Muscle of back (tissue), 11 donors: Measurements from ENCODE around the gene PDYN. TPM values are rescaled to one million over a fixed set of nuclear protein-coding genes. Genes with fewer than 3 reads are reported as not detected.
A peak's percentile ranks its signal among the peaks of the same experiment; 100 is the strongest.

ENCODE experiments used
- DNase-seq, 3 donors: peaks; one replicate each; pipeline versions ENCODE4 v3.0.0 to v3.0.0-alpha.2; 2013
- polyA plus RNA-seq, 10 donors: library from polyadenylated mRNA; unstranded; fragments of 120-200 nt; gene quantifications; one replicate each; pipeline ENCODE4 v1.2.1, GENCODE V29; 2013; ENCODE audit not compliant: insufficient read length in 10 of 10

The PDYN gene
- polyA plus RNA-seq, 10 donors, result not detected

DNA sequence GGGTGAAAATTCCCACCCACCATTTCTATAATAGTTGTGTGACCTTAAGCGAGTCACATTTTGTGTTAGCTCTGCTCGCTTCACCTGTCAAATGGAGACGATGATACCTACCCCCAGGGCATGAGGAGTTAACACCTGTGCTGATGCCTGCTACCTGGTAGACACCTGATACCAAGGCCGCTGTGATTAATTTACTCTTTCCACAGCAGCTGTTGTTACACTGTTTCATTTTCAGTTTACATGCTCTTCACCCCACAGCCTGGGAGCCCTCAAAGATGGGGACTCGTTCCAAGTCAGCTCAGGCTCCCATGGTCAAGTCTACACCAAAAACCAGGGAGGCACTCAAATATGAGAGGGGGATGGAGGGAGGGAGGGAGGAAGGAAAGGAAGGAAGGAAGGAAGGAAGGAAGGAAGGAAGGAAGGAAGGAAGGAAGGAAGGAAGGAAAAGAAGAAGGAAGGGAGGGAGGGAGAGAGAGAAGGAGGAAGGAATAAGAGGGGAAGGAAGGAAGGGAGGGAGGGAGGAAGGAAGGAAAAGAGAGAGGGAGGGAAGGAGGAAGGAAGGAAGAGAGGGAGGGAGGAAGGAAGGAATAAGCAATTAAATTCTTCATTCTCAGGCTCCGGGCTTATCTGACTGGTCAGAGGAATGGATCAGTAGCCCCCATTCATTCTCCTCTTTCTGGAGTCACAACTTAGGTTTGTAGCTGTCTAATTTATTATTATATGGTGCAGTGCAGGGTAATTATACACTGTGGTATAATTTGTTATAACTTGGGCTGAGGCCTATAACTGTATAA is 40.9 kb downstream of the PDYN start:
- no peak for DNase-seq

DNA sequence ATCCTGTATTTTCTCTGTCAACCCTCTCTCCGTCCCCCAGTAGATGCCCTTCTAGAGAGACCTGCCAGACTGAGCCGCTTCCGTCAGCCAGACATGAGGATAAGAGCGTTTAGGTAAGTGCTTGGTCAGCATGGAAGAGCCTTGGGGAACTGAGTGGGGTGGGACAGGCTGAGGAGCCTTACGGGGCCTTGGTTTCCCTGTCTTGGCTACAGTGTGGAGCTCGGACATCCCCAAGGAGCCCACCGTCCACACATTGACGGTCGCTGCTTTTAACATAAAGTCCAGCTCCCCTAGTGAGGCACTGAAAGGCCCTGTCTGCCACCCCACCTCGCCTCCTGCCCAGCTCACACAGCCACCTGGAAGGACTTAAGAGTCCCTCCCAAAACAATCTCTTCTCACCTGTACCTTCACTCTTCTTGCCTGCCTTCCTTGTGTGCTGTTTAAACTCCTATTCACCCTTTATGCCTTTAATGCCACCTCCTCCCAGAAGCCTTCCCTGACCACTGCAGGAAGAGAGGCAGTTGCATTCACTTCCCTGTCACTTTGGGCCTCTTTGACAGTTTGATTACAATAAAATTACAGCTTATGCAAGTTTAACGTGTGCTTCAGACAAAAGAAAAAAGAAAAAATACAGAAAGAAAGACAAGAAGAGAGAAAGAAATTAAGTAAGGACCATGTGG is 42.3 kb downstream of the PDYN start:
- DNase-seq, result no peak

DNA sequence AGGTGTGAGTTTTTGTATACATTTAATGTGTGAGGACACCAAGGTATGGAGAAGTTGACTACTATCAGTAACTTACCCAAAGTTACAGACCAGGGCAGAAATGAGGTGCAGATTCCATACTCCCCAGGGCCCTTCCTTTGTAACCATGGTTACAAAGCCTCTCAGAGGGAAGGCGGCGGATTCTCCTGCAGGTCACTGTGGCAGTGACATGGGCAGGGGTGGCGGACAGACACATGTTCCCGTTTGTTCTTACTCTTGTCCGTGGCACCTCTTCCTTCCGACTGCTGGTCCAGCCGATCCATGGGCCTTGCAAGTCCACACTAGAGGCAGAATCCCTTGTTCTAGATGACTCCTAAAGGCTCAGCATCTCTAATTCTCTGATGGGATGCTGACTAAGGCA is 43.0 kb downstream of the PDYN start:
- DNase-seq, result no peak

DNA sequence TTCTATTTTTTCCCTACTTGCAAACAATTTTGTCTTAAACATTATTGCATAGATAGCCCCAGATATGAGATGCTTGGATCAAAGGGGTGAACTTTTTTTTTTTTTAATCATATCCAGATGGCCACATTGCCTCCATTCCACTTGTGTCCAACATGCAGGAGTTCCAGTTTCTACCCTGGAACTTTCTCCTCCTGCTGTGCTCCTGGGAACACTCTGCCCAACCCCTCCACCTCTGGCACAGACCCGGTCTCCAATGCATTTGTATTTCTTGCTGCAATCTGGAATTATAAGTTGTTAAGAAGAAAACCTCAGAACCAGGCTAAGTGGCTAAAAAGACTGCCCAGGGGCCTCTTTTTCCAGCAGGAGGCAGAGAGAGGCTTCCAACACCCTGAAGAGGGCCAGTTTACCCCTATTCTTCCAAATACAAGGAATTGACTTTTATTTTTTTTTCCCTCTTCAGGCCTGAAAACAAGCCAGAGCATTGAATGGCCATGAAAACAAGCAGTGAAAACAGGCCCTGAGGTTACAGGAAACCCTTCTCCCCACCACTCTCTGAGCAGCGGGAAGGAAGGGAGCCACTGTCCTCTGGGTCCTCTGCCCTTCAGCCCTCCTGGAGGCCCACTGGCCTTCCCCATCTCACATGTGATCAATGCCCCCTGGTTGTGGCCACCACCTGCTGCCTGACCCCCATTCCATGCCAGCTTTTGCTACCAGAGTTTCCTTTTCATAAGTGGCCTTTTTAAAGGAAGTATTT is 44.3 kb downstream of the PDYN start:
- DNase-seq, result peak in 2 of 3 donors; percentile 42 to 59

DNA sequence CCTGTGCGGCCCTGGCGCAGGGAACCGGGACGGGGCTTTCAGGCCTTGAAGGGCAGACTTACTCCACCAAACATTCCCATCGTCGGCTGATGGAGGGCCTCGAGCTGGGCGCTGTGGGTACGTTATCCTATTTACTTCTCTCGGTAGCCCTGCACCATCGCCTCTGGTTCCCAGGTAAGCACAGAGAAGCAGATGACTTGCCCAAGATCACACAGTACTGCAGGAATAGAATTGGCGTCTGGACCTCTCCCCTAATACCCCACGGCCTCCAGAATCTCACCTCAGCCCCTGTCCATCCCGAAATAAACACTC is 46.4 kb downstream of the PDYN start:
- DNase-seq, result no peak

DNA sequence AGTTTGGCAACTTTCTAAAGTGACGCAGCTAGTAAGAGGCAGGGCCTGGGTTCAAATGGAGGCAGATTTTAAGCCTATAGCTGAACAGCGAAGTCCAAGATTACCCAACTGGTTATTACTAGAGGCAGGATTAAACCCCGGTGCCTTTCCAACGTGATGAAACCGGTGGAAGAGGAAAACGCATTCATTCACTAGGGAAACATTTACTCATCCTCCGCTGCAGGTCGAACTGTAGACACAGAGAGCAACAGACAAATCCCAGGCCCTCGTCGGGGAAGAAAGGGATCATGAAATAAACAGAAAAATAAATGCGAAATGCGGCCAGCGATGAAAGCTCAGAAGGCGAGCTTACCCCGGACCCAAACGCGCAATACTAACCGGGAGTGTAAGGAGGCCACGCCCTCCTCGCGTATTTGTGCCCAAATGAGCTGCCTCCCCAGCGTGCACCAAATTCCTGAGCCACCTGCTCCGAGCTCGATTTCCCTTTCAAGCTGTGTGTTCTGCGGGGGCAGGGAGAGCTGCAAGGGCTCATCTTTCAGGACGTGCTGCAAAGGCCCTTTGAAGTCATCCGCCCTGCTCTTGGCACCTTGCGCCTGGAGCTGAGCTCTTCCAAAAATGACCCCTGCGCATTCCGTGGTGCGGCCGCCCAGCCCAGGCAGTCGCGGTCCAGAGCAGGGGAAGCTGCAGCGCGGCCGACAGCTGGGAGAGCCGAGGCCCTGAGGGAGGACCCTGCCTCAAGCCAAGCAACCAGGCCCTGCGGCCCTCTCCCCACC is 46.9 kb downstream of the PDYN start:
- DNase-seq, result peak; percentile 76 to 81 (median 76)

DNA sequence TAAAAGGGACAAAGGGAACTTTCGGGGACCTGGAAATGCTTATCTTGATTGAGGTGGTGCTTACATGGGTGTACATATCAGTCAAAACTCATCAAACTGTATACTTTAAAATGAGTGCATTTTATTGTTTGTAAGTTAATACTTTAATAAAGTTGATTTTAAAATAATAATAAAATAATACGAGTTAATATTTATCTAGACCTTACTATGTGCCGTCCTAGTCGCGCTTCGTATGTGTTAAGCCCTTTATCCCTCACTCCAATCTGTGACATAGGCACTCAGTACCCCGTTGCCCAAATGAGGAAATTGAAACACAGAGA is 47.5 kb downstream of the PDYN start:
- DNase-seq, result no peak

DNA sequence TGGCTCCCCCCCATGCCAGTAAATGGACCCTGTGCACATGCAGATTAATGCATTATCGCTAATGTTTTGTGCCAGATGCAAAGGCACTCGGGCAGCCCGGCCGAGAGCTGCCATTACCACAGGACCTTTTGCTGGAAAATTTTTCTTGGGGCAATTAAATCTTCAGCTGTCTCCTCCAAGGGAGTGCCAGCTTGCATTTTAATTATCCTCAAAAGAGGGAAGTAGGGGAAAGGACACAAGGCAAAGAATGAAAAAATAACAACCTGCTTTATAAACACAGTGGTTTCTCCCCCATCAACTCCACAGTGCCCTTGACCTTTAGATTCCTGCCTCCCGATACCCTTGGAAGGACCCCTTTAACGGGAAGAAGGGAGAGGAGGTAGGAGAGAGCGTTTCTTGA is 48.2 kb downstream of the PDYN start:
- DNase-seq, result no peak

DNA sequence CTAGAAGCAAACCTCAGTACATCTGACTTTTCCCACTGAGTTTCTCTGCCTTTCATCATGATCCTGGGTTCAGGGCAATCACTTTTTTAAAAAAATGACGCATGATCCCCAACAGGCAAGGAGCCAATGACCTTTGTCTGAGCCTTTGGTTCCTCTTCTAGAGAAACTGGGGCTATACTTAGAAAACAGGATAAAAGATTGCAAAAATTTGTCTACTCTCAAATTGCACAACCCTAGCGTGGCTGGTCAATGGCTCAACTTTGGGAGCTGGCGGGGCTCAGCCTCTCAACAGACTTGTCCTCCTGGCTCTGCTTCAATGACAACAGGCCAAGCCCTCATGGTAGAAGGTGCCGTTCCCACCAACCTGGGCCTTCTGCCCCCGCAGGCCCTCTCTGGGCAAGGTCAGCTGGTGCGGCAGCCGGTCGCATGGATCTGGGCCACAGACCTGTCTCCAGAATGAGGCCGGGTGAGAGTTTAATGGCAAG is 48.7 kb downstream of the PDYN start:
- DNase-seq, result peak in 1 of 3 donors; percentile 44

DNA sequence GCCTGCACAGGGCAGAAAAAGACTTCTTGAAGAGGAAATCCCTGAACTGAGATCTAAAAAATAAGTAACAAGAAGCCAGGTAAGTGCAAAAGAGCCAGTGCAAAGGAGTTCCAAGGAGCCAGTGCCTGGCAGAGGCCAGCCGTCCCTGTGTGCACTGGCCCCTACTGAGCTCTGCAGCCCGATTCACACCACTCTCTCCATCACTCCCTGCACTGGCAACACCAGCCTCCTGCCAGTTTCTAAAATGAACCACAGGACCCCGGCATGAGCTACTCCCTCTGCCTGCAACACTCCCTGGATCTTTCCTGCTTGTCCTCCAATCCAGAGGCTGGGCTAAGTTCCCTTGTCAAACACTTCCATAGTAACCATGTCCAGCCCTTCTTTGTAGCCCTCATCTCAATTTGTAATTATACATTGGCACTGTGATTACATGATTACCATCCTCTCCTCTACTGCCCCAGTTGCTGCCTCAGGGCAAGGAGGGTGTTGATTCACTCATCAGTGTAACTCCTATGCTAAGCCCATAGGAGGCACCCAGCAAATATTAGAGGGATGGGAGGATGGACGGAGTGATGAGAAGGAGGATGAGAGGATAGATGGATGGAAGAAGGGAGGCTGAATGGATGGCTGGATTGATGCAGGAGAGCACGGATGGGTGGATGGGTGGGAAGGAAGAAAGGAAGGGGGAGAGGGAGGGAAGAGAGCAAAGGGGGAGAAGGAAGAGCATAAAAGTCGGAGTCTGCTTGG is 49.3 kb downstream of the PDYN start:
- DNase-seq, result no peak

DNA sequence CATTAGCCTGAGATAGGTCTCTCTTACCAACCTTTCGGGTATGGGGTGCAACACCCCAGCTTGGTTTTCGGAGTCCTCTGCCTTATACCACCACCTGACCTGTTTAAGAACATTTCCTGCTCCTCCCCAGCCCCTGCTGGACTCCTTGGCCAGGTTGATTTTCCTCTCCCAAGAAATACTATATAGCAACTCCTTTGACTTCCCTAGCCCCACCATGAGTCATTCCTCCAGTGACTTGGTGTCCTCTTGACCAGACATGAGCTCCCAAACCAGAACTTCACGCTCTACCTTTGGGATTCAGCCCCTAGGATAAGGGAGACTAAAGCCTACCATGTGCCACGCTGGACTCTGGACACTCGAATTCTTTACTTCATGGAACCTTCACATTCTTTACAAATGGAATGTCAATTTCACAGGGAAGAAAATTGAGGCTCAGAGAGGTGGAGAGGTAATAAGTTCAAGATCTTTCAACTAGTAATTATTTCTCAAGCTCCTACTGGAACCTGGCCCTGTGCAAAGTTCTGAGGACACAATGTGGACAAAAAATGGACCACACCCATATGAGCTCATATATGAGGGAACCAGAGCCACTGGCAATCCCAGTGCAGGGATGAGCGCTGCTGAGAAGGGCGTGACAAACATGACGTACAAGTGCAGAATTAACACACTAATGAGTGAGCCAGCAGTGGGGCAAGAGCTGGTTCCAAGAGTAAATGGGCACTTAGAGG is 50.4 kb downstream of the PDYN start:
- peak in 2 of 3 donors; percentile 34 to 53 for DNase-seq

DNA sequence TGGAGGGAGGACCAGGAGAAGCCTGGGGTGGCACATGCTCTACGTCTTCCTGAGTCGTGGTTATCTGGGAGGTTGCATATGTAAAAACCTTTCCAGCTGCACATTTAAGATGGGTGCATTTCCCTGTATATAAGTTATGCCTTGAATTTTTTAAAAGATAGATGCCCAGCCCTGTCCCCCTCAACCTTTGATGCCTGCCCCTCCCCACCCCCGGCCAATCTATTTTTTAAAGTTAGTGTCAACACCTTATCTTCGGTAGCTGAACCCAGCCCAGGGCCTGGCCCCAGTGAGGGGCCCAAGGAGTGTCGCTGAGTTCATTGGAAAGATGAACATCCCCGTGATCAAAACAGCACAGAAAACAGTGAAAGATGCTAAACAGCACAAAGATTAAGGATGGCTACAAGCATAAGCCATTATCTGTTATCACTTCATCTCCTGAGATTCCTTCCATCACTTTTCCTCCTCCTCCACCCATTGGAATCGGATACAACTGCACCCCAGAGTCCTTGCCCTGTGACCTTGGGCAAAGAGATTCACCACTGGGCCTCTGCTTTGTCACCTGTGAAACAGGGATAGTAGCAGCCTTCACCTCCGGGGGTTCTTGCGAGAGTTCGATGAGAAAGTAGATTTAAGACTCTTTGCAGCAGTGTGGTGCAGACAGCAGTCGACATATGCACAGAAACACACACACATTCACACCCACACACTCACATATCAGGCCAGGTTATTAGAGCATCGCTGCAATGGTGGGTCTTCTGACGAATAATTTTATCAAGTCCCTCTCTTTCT is 51.2 kb downstream of the PDYN start:
- DNase-seq, result no peak

DNA sequence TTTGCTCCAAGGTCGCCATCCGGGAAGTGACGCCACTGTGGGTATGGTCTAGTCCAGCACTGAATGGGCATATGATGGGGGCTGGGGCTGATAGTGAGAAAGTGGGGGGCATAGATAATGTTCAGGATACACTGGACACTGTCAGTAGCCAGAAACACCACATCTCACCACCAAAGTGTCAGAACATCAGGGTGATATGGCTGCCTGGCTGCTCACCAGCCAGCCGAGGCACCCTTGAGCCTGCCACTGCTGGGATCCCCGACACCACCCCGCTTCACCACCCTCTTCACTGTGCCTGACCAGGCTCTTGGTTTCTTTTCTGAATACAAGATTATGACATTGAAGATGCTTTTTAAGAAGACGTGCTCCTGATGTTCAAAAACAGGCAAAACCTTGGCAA is 51.8 kb downstream of the PDYN start:
- no peak for DNase-seq

DNA sequence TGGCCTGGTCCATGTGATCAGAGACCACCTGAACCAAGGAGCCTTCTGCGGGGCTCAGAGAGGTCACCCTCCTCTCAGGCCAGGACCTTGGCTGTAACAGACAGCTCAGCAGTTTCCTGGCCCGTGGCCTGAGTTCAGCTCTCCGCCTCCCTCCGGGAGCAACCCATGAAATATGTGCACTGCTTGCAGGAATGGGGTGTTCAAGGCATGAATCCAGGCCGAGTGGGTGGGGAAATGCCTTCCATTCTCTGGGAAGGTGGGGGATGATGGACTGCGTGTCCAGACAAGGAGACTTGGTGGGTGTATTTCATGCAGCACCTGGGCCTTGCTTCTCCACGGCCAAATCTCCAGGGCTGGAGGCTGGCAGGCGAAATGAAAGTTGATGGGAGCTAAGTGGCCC is 52.6 kb downstream of the PDYN start:
- no peak for DNase-seq

DNA sequence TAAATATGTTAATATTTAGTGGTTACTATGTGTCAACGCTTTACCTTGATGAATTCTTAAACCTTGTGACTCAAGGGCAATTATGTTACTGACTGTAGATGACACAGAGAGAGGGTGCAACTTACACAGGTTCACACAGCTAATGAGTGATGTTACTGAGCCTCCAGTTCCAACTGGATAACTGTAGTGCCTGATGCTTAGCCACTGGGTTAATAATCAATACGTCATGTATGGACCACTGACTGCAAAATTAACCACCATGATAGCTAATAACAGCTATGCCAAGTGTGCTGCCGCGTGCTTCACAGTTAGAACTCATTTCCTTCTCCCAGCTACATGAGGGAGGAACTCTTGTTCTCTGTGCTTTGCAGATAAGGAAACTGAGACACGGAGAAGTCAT is 53.3 kb downstream of the PDYN start:
- no peak for DNase-seq

DNA sequence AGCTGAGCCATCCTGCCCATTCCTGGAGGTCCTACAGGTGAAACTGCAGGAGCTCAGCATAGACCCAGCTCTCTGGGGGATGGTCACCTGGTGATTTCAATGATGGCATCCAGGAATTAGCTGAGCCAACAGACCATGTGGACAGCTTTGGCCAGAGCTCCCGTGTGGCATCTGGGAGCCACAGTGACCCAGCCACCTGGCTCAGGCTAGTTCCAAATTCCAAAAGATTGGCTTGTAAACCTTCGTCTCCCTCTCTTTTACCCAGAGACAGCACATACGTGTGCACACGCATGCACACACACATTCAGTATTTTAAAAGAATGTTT is 54.6 kb downstream of the PDYN start:
- DNase-seq, result no peak

DNA sequence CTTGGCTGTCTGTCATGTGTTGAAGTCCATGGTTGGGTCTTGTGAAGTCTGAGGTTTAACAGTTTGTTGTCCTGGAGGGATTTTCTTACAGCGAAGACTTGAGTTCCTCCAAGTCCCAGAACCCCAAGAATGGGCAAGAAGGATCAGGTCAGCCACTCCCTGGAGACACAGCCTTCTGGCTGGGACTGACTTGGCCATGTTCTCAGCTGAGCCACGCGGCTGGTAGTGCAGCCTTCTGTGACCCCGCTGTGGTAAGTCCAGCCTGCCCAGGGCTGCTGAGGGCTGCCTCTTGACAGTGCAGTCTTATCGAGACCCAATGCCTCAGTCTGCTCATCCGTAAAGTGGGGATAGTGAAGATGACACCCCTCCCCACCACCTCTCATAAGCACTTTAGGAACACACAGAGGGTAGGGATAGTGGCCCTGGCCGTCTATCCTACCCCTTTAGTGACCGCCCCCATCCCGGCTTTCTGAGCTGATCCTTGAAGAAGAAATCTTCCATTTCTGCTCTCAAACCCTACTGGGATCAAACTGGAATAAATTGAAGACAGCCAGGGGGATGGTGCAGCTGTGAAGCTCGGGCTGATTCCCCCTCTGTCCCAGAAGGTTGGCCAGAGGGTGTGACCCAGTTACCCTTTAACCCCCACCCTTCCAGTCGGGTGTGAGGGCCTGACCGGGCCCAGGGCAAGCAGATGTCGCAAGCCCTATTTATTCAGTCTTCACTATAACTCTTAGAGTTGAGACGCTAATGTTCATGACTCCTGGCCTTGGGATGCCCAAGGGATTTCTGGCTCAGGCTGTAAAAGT is 55.2 kb downstream of the PDYN start:
- DNase-seq, result no peak

DNA sequence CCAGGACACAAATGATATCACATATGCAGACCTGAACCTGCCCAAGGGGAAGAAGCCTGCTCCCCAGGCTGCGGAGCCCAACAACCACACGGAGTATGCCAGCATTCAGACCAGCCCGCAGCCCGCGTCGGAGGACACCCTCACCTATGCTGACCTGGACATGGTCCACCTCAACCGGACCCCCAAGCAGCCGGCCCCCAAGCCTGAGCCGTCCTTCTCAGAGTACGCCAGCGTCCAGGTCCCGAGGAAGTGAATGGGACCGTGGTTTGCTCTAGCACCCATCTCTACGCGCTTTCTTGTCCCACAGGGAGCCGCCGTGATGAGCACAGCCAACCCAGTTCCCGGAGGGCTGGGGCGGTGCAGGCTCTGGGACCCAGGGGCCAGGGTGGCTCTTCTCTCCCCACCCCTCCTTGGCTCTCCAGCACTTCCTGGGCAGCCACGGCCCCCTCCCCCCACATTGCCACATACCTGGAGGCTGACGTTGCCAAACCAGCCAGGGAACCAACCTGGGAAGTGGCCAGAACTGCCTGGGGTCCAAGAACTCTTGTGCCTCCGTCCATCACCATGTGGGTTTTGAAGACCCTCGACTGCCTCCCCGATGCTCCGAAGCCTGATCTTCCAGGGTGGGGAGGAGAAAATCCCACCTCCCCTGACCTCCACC is 56.4 kb downstream of the PDYN start:
- DNase-seq, result no peak
